Naive thymus-derived CD4-positive, alpha-beta T cell (primary cell): ENCODE measurements around the gene HMMR. TPM values are rescaled to one million over a fixed set of nuclear protein-coding genes. Genes with fewer than 3 reads are reported as not detected.

Experiments used
- ATAC-seq: fragments of 150-1000 bp; cut with Tn5 transposase; 2 replicates; pipeline ENCODE4 v1.10.0; 2021; ENCODE audit warnings: mild to moderate bottlenecking, moderate library complexity
- CTCF ChIA-PET: fragments of 350-600 bp; sonication (Branson Sonifier 250); formaldehyde crosslinking; loops from one replicate; lab custom pipeline; 2021; ENCODE audit warnings: antibody characterized with exemption; lab: Charles Lee
- POLR2A ChIA-PET: fragments of 350-600 bp; sonication (Branson Sonifier 250); formaldehyde crosslinking; loops from one replicate; lab custom pipeline; 2021; ENCODE audit warnings: antibody characterized with exemption, inconsistent platforms; lab: Charles Lee
- DNase-seq, 9 donors: peaks; one replicate each; pipeline versions ENCODE4 v3.0.0 to v3.0.0-alpha.2; 2020 to 2022; ENCODE audit warnings: mixed read lengths in 1 of 9
- H3K27ac ChIP-seq: one replicate; pipeline ENCODE4 v1.7.0; 2013; ENCODE audit warnings: mild to moderate bottlenecking, low read depth, low read length, moderate library complexity
- H3K27me3 ChIP-seq, 2 donors: one replicate each; pipeline ENCODE4 v1.7.0; 2013; ENCODE audit warnings: low read length in 2 of 2, mild to moderate bottlenecking in 2 of 2, moderate library complexity in 2 of 2; ENCODE audit not compliant: control insufficient read depth in 2 of 2, insufficient read depth in 2 of 2
- H3K36me3 ChIP-seq, 3 experiments: 1 replicate in 2 of 3; 2 replicates in 1 of 3; pipeline ENCODE4 v1.7.0; 2013; ENCODE audit warnings: low read length in 3 of 3, mild to moderate bottlenecking in 3 of 3, moderate library complexity in 1 of 3; ENCODE audit not compliant: insufficient read depth in 3 of 3, control insufficient read depth in 2 of 3
- H3K4me1 ChIP-seq, 2 donors: one replicate each; pipeline ENCODE4 v1.7.0; 2013; ENCODE audit warnings: low read length in 2 of 2, mild to moderate bottlenecking in 2 of 2, moderate library complexity in 1 of 2; ENCODE audit not compliant: control insufficient read depth in 2 of 2, insufficient read depth in 2 of 2
- H3K4me3 ChIP-seq: 2 replicates; pipeline ENCODE4 v1.7.0; 2013; ENCODE audit warnings: mild to moderate bottlenecking, low read length
- H3K9me3 ChIP-seq, 3 experiments: 1 replicate in 2 of 3; 2 replicates in 1 of 3; pipeline ENCODE4 v1.7.0; 2013; ENCODE audit warnings: low read length in 3 of 3; ENCODE audit not compliant: control insufficient read depth in 2 of 3
- H3K27ac Mint-ChIP-seq, 9 donors: one replicate each; pipeline ENCODE4 v1.8.0; 2020 to 2022; ENCODE audit warnings: mixed read lengths in 9 of 9, mild to moderate bottlenecking in 8 of 9, moderate library complexity in 5 of 9, inconsistent platforms in 2 of 9
- H3K27me3 Mint-ChIP-seq, 5 donors: one replicate each; pipeline ENCODE4 v1.8.0; 2021 to 2022; ENCODE audit warnings: mixed read lengths in 5 of 5, mild to moderate bottlenecking in 1 of 5
- H3K36me3 Mint-ChIP-seq, 5 donors: one replicate each; pipeline ENCODE4 v1.8.0; 2020 to 2022; ENCODE audit warnings: mixed read lengths in 5 of 5, mild to moderate bottlenecking in 3 of 5, inconsistent platforms in 1 of 5
- H3K4me1 Mint-ChIP-seq, 7 donors: one replicate each; pipeline ENCODE4 v1.8.0; 2020 to 2022; ENCODE audit warnings: mixed read lengths in 7 of 7, mild to moderate bottlenecking in 3 of 7, inconsistent platforms in 1 of 7
- H3K4me3 Mint-ChIP-seq, 10 donors: one replicate each; pipeline ENCODE4 v1.8.0; 2020 to 2022; ENCODE audit warnings: mild to moderate bottlenecking in 10 of 10, mixed read lengths in 10 of 10, moderate library complexity in 6 of 10, inconsistent platforms in 2 of 10
- H3K9me3 Mint-ChIP-seq, 11 donors: one replicate each; pipeline ENCODE4 v1.8.0; 2020 to 2022; ENCODE audit warnings: mixed read lengths in 11 of 11, mild to moderate bottlenecking in 4 of 11, inconsistent platforms in 1 of 11, moderate library complexity in 1 of 11
- intact Hi-C, 2 donors: fragments of 100-400 bp; cut with micrococcal nuclease; formaldehyde crosslinking; loops; one replicate each; pipeline ENCODE4 v1.15.1; 2023
- polyA plus RNA-seq, 2 donors: library from polyadenylated mRNA; unstranded; fragments of 300-500 nt; fragmentation: Illumina TruSeq; gene quantifications; one replicate each; pipeline ENCODE4 v1.2.3, GENCODE V29; 2021
- total RNA-seq, 6 experiments: library from RNA in 5 of 6; stranded (reverse) in 5 of 6; gene quantifications; 1 replicate in 5 of 6; 2 replicates in 1 of 6; pipeline ENCODE4 v1.2.3 and lab custom pipeline; 2021 to 2026

HMMR gene
- total and polyA plus RNA-seq, 7 experiments from 2014 or later, result 0.37 to 34.0 (median 0.55) TPM; not detected in 3

DNA sequence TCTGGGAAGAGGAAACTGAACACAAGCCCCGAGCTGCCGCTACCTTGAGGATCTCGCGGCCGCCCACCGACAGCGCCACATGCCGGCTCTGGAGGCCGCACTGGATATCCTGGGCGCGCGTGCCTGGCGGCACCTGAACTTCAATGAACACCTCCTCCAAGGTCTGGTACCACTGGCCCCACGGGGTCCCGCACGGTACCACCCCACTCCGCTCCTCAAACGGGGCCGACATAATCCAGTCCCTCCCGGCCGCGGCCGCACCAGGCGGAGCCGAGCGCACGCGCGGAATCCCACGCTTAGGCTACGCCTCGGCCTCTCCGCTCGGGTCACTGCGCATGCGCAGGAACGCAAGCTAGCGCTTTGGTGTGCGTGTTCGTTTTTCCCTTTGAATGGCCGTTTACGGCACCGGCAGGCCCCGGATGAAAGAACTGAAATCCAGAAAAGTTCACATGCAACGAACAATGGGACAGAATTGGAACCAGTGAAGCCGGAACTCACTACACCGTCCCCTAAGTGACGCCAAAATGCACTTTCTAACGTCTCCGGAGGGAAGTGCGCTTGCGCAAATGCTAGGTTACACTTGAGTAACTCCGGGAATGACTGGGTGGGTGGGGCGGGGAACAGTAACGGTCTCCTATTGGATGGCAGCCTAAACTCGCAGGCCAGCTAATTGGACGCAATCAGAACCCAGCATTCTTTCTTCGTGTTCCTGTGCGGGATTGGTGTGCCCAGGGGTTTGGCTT lies 442 bp upstream of the HMMR start, which contains the start of gene NUDCD2:
TSS of gene NUDCD2 (minus strand) at position 284 of the 743 bp plus-strand sequence. CDS start at position 232, 52 bp downstream.
- ATAC-seq, result peak; percentile 89
- peaks cover 0 to 9% (median 2%) of the 10 kb centered on the region in 3 experiments for H3K36me3 ChIP-seq
- peaks cover 8 to 23% of the 10 kb centered on the region in 2 donors for H3K4me1 ChIP-seq
- Mint-ChIP-seq H3K4me3 (peak within 1 kb of the TSS; percentile 90 to 99 (median 97)), H3K9me3 (peaks cover 0 to 6% (median 0%) of the 10 kb centered on the region in 11 donors), H3K4me1 (peaks cover 19 to 63% (median 54%) of the 10 kb centered on the region in 7 donors), H3K27ac (peak within 1 kb of the TSS; percentile 99 to 100 (median 99)), H3K27me3 (no peaks in the 10 kb centered on the region), H3K36me3 (peaks cover 6 to 24% (median 16%) of the 10 kb centered on the region in 5 donors)
- intact Hi-C loops, result loop anchor here (1.0 kb wide), 4 partner anchors 10 to 45 kb away; partner anchors contain the start of genes CCNG1 (in 2 of the 2) and MAT2B (in 2 of the 2)
- CTCF ChIA-PET, result interaction anchor here (0.9 to 3.4 kb wide), 9 partner anchors 15 to 51 kb away, joined by 3 to 18 read pairs (median 4); partner anchors contain the start of genes CCNG1 and MAT2B
- POLR2A ChIA-PET, result interaction anchor here (0.6 to 9.7 kb wide), 17 partner anchors 8 to 445 kb away, joined by 3 to 238 read pairs (median 6); partner anchors contain the start of genes CCNG1 and MAT2B
- H3K27me3 ChIP-seq, result no peaks in the 10 kb centered on the region
- no peaks in the 10 kb centered on the region for H3K9me3 ChIP-seq
- DNase-seq, result peak; percentile 94 to 99 (median 98)
- peak within 1 kb of the TSS; percentile 91 for H3K4me3 ChIP-seq
- H3K27ac ChIP-seq, result peak within 1 kb of the TSS; percentile 98

DNA sequence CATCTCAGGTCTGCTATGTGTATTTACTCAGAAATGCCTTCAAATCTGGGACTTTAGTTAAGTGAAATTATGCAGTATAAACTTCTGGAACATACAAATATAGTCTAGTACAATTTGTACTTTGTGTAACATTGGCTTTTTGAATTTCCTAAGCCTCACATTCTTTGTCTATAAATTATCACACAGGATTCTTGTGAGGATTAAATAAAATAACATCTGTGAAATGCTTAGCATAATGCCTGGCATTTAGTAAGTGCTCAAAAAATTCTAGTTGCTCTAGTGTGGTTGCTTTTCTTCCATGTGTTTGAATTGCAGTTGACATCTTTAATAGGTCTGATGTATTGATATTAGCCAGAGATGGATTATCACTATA lies 2.6 kb downstream of the HMMR start:
- H3K27me3 Mint-ChIP-seq, result no peaks in the 10 kb centered on the region
- Histone ChIP-seq H3K27ac (no peak overlapping the region), H3K36me3 (no peaks in the 10 kb centered on the region), H3K27me3 (no peaks in the 10 kb centered on the region), H3K4me3 (no peak overlapping the region), H3K9me3 (no peaks in the 10 kb centered on the region), H3K4me1 (peaks cover 8 to 23% of the 10 kb centered on the region in 2 donors)
- no peak overlapping the region for H3K4me3 Mint-ChIP-seq
- DNase-seq (no peak), ATAC-seq (no peak)
- peaks cover 0 to 13% (median 0%) of the 10 kb centered on the region in 5 donors for H3K36me3 Mint-ChIP-seq
- H3K4me1 Mint-ChIP-seq, result peaks cover 9 to 50% (median 27%) of the 10 kb centered on the region in 7 donors
- CTCF ChIA-PET, result interaction anchor here (3.4 kb wide), 1 partner anchor 39 kb away, joined by 18 read pairs; no protein-coding TSS in a partner anchor
- H3K27ac Mint-ChIP-seq, result peak overlapping the region in 1 of 9 donors; percentile 99
- peaks cover 0 to 6% (median 0%) of the 10 kb centered on the region in 11 donors for H3K9me3 Mint-ChIP-seq
- POLR2A ChIA-PET, result interaction anchor here (5.7 to 9.7 kb wide), 2 partner anchors 23 to 43 kb away, joined by 108 to 238 read pairs; partner anchors contain the start of genes CCNG1 and MAT2B
- intact Hi-C loops, result no loop called here

DNA sequence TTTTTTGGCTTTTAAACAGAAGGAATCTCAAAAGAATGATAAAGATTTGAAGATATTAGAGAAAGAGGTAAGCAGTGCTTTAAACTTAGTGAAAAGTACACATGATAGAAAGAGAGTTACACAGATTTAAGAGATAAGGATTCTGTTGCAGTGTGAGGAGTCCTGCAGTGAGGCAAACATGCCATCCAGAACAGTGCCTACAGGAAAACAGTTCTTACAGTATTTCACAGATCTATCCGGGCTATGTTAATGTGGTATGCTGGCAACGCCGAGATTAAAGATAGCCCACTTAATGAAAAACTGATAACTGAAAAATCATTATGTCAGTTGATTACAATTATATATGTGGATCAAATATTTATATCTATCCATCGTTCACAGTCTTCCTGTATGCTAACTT lies 7.2 kb downstream of the HMMR start:
- ChIA-PET POLR2A (interaction anchor here (0.5 to 8.7 kb wide), 3 partner anchors 8 to 36 kb away, joined by 3 to 65 read pairs (median 7); partner anchors contain the start of genes HMMR, MAT2B and NUDCD2), CTCF (interaction anchor here (0.9 kb wide), 1 partner anchor 9 kb away, joined by 3 read pairs; no protein-coding TSS in a partner anchor)
- Mint-ChIP-seq H3K27me3 (no peaks in the 10 kb centered on the region), H3K9me3 (no peaks in the 10 kb centered on the region), H3K36me3 (peaks cover 0 to 23% (median 0%) of the 10 kb centered on the region in 5 donors), H3K4me3 (no peak overlapping the region), H3K27ac (peak overlapping the region in 1 of 9 donors; percentile 76), H3K4me1 (peaks cover 0 to 37% (median 0%) of the 10 kb centered on the region in 7 donors)
- Histone ChIP-seq H3K9me3 (no peaks in the 10 kb centered on the region), H3K27ac (no peak overlapping the region), H3K4me1 (peaks cover 0 to 3% of the 10 kb centered on the region in 2 donors), H3K36me3 (no peaks in the 10 kb centered on the region), H3K4me3 (no peak overlapping the region), H3K27me3 (no peaks in the 10 kb centered on the region)
- DNase-seq, result no peak
- no peak for ATAC-seq
- intact Hi-C loops, result no loop called here

DNA sequence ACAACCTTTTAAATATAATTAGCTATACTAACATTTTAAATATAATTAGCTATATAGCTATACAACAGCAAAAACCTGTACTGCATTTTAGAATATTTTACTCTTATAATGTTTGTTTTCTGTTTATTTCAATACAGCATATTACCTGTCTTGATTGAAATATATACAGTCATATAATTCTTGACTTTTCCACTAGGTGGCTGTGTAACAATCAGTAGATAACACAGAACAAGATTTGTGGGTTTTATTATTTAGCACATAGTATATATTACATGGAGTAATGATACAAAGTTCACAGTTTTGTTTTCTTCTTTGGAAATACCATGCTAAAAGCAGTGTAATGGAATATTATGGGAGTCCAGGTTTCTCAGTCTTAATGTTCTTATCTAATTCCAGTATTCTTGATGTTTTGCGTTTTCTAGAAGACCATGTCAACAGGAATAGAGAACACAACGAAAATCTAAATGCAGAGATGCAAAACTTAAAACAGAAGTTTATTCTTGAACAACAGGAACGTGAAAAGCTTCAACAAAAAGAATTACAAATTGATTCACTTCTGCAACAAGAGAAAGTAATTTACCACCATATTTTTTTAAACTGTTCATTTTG lies 13.3 kb downstream of the HMMR start:
- ChIA-PET POLR2A (interaction anchor here (0.6 to 8.7 kb wide), 6 partner anchors 13 to 83 kb away, joined by 3 to 65 read pairs (median 8); partner anchors contain the start of genes HMMR, MAT2B and NUDCD2), CTCF (interaction anchor here (0.6 to 2.7 kb wide), 11 partner anchors 9 to 43 kb away, joined by 3 to 20 read pairs (median 4); partner anchors contain the start of genes HMMR and MAT2B)
- no peaks in the 10 kb centered on the region for H3K27me3 ChIP-seq
- Mint-ChIP-seq H3K27me3 (no peaks in the 10 kb centered on the region), H3K36me3 (peaks cover 0 to 19% (median 0%) of the 10 kb centered on the region in 5 donors), H3K4me3 (no peak overlapping the region), H3K27ac (no peak overlapping the region), H3K9me3 (no peaks in the 10 kb centered on the region), H3K4me1 (peaks cover 0 to 13% (median 0%) of the 10 kb centered on the region in 7 donors)
- H3K27ac ChIP-seq, result no peak overlapping the region
- peak in 4 of 9 donors; percentile 12 to 48 (median 36) for DNase-seq
- H3K4me1 ChIP-seq, result no peaks in the 10 kb centered on the region
- H3K36me3 ChIP-seq, result no peaks in the 10 kb centered on the region
- no peaks in the 10 kb centered on the region for H3K9me3 ChIP-seq
- no peak overlapping the region for H3K4me3 ChIP-seq
- ATAC-seq, result peak; percentile 84
- intact Hi-C loops, result loop anchor here (1.0 to 2.0 kb wide), 4 partner anchors 12 to 91 kb away; partner anchors contain the start of gene MAT2B (in 1 of the 2)

DNA sequence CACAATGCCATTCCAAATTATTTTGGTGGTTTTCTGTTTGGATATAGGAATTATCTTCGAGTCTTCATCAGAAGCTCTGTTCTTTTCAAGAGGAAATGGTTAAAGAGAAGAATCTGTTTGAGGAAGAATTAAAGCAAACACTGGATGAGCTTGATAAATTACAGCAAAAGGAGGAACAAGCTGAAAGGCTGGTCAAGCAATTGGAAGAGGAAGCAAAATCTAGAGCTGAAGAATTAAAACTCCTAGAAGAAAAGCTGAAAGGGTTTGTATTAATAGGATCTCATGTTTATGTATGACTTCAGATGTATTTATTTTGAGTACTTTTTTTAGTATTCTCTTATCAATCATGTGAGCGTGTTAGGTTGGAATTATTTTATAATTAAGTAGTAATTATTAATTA lies 15.0 kb downstream of the HMMR start:
- ChIA-PET CTCF (interaction anchor here (0.7 to 2.7 kb wide), 6 partner anchors 11 to 677 kb away, joined by 3 to 20 read pairs (median 3); partner anchors contain the start of genes HMMR and NUDCD2), POLR2A (interaction anchor here (1.7 to 8.7 kb wide), 3 partner anchors 15 to 32 kb away, joined by 8 to 65 read pairs (median 12); partner anchors contain the start of genes HMMR, MAT2B and NUDCD2)
- no peaks in the 10 kb centered on the region for H3K27me3 Mint-ChIP-seq
- H3K27ac ChIP-seq, result no peak overlapping the region
- H3K9me3 Mint-ChIP-seq, result no peaks in the 10 kb centered on the region
- no peaks in the 10 kb centered on the region for H3K9me3 ChIP-seq
- no peaks in the 10 kb centered on the region for H3K36me3 ChIP-seq
- no peaks in the 10 kb centered on the region for H3K27me3 ChIP-seq
- no peak for ATAC-seq
- H3K27ac Mint-ChIP-seq, result no peak overlapping the region
- H3K4me1 ChIP-seq, result peaks cover 0 to 4% of the 10 kb centered on the region in 2 donors
- H3K4me3 ChIP-seq, result no peak overlapping the region
- peaks cover 0 to 19% (median 0%) of the 10 kb centered on the region in 5 donors for H3K36me3 Mint-ChIP-seq
- no peak for DNase-seq
- no peak overlapping the region for H3K4me3 Mint-ChIP-seq
- H3K4me1 Mint-ChIP-seq, result peaks cover 0 to 13% (median 0%) of the 10 kb centered on the region in 7 donors
- intact Hi-C loops, result no loop called here
